Activated T-cell treated with anti-CD3 and anti-CD28 coated beads for 48 hours (primary cell): ENCODE measurements around the gene RHOA.
"Not testable (repeated sequence)": the region's sequence is repeated elsewhere in the genome, so short reads cannot be mapped to it uniquely, and the experiment has no call there.

Source experiments
- DNase-seq: peaks from one replicate; pipeline ENCODE4 v3.0.0-alpha.2; 2020; ENCODE audit warnings: low read depth

RHOA gene

GRCh38 chr3:49362561-49362960 lies 49.2 kb downstream of the RHOA start:
- no peak for DNase-seq

GRCh38 chr3:49359623-49360022 lies 52.2 kb downstream of the RHOA start:
- DNase-seq = no peak

GRCh38 chr3:49358884-49359225 lies 52.9 kb downstream of the RHOA start:
- peak; percentile 17 for DNase-seq

- DNase-seq = peak; percentile 86
Observed at GRCh38 chr3:49358217-49358883, 53.4 kb downstream of the RHOA start, which contains the start of gene GPX1. Gene GPX1 (minus strand): TSS chr3:49358353. CDS start chr3:49358278, 75 bp downstream.

GRCh38 chr3:49357443-49358216 lies 54.1 kb downstream of the RHOA start:
- peak; percentile 41 for DNase-seq

- not testable (repeated sequence) for DNase-seq
Observed at GRCh38 chr3:49357095-49357442, 54.7 kb downstream of the RHOA start.

GRCh38 chr3:49352890-49353421 lies 58.8 kb downstream of the RHOA start:
- no peak for DNase-seq

GRCh38 chr3:49352281-49352680 lies 59.5 kb downstream of the RHOA start:
- no peak for DNase-seq

- no peak for DNase-seq
Observed at GRCh38 chr3:49351521-49352011, 60.2 kb downstream of the RHOA start.

- no peak for DNase-seq
Observed at GRCh38 chr3:49349348-49350114, 62.2 kb downstream of the RHOA start.

GRCh38 chr3:49348361-49348760 lies 63.4 kb downstream of the RHOA start:
- not testable (repeated sequence) for DNase-seq

- DNase-seq = no peak
Observed at GRCh38 chr3:49346797-49347251, 65.0 kb downstream of the RHOA start.

GRCh38 chr3:49343163-49343562 lies 68.6 kb downstream of the RHOA start:
- no peak for DNase-seq

- DNase-seq = no peak
Observed at GRCh38 chr3:49341996-49342395, 69.8 kb downstream of the RHOA start.

GRCh38 chr3:49339941-49340800 lies 71.6 kb downstream of the RHOA start, which contains the start of gene USP4:
Gene USP4 (minus strand): TSS chr3:49340053. CDS start chr3:49340024, 29 bp downstream.
- DNase-seq = peak; percentile 95

GRCh38 chr3:49339581-49339940 lies 72.2 kb downstream of the RHOA start:
- DNase-seq = peak; percentile 18

- DNase-seq = no peak
Observed at GRCh38 chr3:49333916-49334633, 77.7 kb downstream of the RHOA start.

- DNase-seq = no peak
Observed at GRCh38 chr3:49333091-49333490, 78.7 kb downstream of the RHOA start.

- no peak for DNase-seq
Observed at GRCh38 chr3:49329186-49329585, 82.6 kb downstream of the RHOA start.

GRCh38 chr3:49328350-49328749 lies 83.4 kb downstream of the RHOA start:
- not testable (repeated sequence) for DNase-seq

GRCh38 chr3:49327485-49327884 lies 84.3 kb downstream of the RHOA start:
- no peak for DNase-seq
